SK-N-SH (cell line): ENCODE measurements around the gene ZP1.

Source experiments
- CTCF ChIP-seq: fragments of 200-600 bp; sonication (generic); IDR thresholded peaks from 2 replicates; pipeline ENCODE4 v1.6.1; 2017; ENCODE audit warnings: antibody characterized with exemption, mild to moderate bottlenecking, moderate library complexity
- EZH2phosphoT487 ChIP-seq: fragments of 200-600 bp; sonication (generic); IDR thresholded peaks from 2 replicates; pipeline ENCODE4 v1.6.1; 2017; ENCODE audit warnings: low read depth, mixed run types, mild to moderate bottlenecking, antibody characterized with exemption, moderate library complexity, borderline replicate concordance
- GABPA ChIP-seq: IDR thresholded peaks from 2 replicates; pipeline ENCODE4 v1.4.0; 2012; ENCODE audit warnings: low read depth, mild to moderate bottlenecking
- JUND ChIP-seq: IDR thresholded peaks from 2 replicates; pipeline ENCODE4 v1.4.0; 2012
- MXI1 ChIP-seq: IDR thresholded peaks from 2 replicates; pipeline ENCODE4 v1.6.1; 2012; ENCODE audit warnings: mild to moderate bottlenecking, low read depth, low read length, improper control_type of control experiment
- NFIC ChIP-seq: IDR thresholded peaks from 2 replicates; pipeline ENCODE4 v1.4.0; 2012; ENCODE audit warnings: borderline replicate concordance
- POLR2AphosphoS5 ChIP-seq: IDR thresholded peaks from 2 replicates; pipeline ENCODE4 v1.6.1; 2012; ENCODE audit warnings: low read depth, low read length
- RFX5 ChIP-seq: IDR thresholded peaks from 2 replicates; pipeline ENCODE4 v1.6.1; 2012; ENCODE audit warnings: mild to moderate bottlenecking, improper control_type of control experiment, low read length
- TAF1 ChIP-seq: IDR thresholded peaks from 2 replicates; pipeline ENCODE4 v1.6.1; 2012; ENCODE audit warnings: low read depth, mild to moderate bottlenecking, low read length, moderate library complexity, borderline replicate concordance
- TEAD4 ChIP-seq: IDR thresholded peaks from 2 replicates; pipeline ENCODE4 v1.4.0; 2012; ENCODE audit warnings: mild to moderate bottlenecking, borderline replicate concordance; ENCODE audit not compliant: insufficient read depth
- YY1 ChIP-seq: IDR thresholded peaks from 2 replicates; pipeline ENCODE4 v1.4.0; 2012; ENCODE audit warnings: low read depth, mild to moderate bottlenecking
- TF ChIP-seq, protein P1 (sequence below): IDR thresholded peaks from 2 replicates; pipeline ENCODE4 v1.4.0; 2012; ENCODE audit warnings: low read depth, borderline replicate concordance
- TF ChIP-seq, protein P2 (sequence below): fragments of 150-350 bp; IDR thresholded peaks from 2 replicates; pipeline ENCODE4 v1.6.1; 2017; ENCODE audit warnings: antibody characterized with exemption, low read length, low read depth, borderline replicate concordance
- TF ChIP-seq, protein P3 (sequence below): IDR thresholded peaks from 2 replicates; pipeline ENCODE4 v1.6.1; 2012; ENCODE audit warnings: mild to moderate bottlenecking, low read depth, low read length, moderate library complexity

DNA sequence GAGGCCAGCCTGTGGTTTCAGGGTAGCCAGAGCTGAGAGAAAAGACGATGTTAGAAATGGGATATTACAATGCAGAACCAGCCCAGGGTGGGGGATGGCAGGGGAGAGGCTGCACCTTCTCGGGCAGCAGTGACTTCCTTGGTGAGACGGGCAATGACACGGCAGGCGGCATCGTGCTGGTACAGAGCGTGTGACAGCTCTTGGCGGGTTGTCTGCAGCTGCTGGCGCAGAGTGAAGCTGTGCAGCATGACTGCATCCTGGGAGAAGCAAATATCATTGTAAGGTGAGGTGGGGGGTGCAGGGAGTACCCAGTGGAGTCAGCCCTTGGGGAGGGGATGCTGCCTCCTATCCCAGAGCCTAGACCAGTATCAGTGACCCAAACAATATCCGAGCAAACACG lies 35.3 kb downstream of the ZP1 start:
- no peak for TF ChIP-seq CTCF
- TF ChIP-seq NFIC = no peak
- TF ChIP-seq EZH2phosphoT487 = no peak
- no peak for TF ChIP-seq JUND
- no peak for TF ChIP-seq MXI1
- TF ChIP-seq, protein P1, sequence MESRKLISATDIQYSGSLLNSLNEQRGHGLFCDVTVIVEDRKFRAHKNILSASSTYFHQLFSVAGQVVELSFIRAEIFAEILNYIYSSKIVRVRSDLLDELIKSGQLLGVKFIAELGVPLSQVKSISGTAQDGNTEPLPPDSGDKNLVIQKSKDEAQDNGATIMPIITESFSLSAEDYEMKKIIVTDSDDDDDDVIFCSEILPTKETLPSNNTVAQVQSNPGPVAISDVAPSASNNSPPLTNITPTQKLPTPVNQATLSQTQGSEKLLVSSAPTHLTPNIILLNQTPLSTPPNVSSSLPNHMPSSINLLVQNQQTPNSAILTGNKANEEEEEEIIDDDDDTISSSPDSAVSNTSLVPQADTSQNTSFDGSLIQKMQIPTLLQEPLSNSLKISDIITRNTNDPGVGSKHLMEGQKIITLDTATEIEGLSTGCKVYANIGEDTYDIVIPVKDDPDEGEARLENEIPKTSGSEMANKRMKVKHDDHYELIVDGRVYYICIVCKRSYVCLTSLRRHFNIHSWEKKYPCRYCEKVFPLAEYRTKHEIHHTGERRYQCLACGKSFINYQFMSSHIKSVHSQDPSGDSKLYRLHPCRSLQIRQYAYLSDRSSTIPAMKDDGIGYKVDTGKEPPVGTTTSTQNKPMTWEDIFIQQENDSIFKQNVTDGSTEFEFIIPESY = no peak
- no peak for TF ChIP-seq GABPA
- no peak for TF ChIP-seq TEAD4
- TF ChIP-seq, protein P2, sequence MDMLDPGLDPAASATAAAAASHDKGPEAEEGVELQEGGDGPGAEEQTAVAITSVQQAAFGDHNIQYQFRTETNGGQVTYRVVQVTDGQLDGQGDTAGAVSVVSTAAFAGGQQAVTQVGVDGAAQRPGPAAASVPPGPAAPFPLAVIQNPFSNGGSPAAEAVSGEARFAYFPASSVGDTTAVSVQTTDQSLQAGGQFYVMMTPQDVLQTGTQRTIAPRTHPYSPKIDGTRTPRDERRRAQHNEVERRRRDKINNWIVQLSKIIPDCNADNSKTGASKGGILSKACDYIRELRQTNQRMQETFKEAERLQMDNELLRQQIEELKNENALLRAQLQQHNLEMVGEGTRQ = no peak
- no peak for TF ChIP-seq YY1
- TF ChIP-seq, protein P3, sequence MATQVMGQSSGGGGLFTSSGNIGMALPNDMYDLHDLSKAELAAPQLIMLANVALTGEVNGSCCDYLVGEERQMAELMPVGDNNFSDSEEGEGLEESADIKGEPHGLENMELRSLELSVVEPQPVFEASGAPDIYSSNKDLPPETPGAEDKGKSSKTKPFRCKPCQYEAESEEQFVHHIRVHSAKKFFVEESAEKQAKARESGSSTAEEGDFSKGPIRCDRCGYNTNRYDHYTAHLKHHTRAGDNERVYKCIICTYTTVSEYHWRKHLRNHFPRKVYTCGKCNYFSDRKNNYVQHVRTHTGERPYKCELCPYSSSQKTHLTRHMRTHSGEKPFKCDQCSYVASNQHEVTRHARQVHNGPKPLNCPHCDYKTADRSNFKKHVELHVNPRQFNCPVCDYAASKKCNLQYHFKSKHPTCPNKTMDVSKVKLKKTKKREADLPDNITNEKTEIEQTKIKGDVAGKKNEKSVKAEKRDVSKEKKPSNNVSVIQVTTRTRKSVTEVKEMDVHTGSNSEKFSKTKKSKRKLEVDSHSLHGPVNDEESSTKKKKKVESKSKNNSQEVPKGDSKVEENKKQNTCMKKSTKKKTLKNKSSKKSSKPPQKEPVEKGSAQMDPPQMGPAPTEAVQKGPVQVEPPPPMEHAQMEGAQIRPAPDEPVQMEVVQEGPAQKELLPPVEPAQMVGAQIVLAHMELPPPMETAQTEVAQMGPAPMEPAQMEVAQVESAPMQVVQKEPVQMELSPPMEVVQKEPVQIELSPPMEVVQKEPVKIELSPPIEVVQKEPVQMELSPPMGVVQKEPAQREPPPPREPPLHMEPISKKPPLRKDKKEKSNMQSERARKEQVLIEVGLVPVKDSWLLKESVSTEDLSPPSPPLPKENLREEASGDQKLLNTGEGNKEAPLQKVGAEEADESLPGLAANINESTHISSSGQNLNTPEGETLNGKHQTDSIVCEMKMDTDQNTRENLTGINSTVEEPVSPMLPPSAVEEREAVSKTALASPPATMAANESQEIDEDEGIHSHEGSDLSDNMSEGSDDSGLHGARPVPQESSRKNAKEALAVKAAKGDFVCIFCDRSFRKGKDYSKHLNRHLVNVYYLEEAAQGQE = no peak
- no peak for TF ChIP-seq POLR2AphosphoS5
- no peak for TF ChIP-seq TAF1
- TF ChIP-seq RFX5 = no peak
